Tongue (tissue), 2 donors: ENCODE measurements around the gene NKAIN2. TPM values are rescaled to one million over a fixed set of nuclear protein-coding genes. Genes with fewer than 3 reads are reported as not detected.
"Not testable (repeated sequence)": the region's sequence is repeated elsewhere in the genome, so short reads cannot be mapped to it uniquely, and the experiment has no call there.

ENCODE experiments used
- DNase-seq: peaks from one replicate; pipeline ENCODE4 v3.0.0-alpha.2; 2015
- total RNA-seq: library from RNA; depleted of rRNA; stranded (reverse); fragments of >200 nt; gene quantifications from one replicate; pipeline ENCODE4 v1.2.3, GENCODE V29; 2014

The NKAIN2 gene
- total RNA-seq, 1 donor from 2014 or later, result 1.7 TPM

DNA sequence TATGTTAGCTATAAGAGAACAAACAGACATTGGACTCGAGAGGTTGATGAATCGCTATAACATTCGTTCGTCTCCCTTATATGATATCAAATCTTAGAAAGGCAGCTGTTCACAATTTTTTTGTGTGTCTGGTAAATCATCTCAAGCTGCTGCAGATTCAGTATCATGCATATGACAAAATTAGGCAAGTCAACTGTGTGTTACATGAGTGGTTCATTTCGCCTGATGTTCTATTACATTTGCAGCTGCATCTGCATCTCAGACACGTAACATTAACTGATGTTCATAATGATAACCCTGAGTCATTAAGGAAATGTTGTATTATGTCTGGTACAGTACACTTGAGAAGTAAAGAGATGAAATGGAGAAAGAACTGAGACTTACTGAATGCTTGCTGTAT, 92.1 kb downstream of the NKAIN2 start:
- no peak for DNase-seq

DNA sequence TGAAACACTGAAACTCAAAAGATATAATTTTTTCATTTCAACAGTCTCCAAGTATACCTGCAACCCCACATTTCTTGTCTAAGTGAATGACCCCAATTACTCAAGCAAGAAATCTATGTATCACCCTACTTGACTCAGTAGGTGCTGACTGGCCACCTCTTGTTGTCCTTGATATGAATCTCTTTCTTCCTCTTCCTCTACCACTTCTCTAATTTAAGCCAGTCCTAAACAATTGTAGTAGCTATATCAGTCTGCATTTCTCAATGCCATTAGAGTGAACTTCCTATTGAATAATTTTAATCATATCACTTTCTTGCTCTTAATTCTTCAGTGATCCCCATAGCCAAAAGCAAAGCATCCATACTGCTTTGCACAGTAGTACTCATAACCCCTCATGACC, 93.2 kb downstream of the NKAIN2 start:
- no peak for DNase-seq

DNA sequence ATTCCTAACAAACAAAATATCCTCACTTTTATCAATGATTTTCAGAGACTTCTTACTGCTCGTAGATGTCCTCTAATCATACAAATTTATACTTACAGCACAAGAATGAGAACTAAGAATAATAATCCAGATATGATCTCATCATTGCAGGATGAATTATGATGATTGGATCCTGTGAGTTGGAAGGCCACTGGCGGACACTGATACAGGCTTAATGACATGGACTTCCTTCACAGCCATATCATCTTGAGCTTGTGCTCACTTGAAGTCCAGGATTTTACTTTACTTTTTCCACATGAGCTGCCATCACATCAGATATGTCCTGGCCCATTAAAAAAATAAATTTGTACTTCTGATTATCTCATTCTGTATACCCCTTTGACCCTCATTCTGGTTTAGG, 94.3 kb downstream of the NKAIN2 start:
- DNase-seq, result no peak

DNA sequence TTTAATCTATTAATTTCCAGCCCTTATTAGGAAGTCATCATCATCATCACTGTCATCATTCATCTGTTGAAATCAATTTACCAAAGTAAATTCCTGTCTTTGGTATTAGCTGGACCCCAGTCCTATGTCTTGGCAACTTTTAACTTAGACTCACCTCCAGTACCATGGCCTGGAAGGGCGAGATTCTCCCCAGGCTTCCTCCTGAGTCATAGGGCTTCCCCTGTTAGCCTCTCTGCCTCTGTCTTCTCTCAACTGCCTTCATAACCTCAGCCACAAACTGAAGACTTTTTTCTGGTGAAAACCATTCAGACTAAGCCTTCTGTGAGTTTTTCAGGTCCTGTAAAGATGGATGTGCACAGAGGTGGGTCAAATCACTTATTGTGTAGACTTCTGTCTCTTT, 95.0 kb downstream of the NKAIN2 start:
- DNase-seq, result no peak

DNA sequence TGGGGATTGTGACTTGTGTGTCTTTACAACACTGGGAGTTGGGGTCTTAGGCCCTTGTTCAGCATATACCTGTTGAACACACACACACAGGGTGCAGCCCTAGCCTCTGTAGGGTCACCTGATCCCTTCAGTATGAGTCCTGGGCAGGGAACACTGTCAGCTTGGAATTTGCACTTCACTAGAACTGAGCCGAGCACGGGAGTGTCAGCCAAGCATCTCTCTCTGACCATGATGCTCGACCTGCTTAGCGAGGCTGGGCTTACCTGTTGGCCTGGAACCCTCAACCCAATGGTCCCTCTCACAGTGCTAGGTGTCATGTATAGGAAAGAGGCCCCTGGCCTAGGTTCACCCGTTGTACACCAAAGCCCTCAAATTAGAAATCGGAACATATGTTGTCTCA, 96.1 kb downstream of the NKAIN2 start:
- no peak for DNase-seq

DNA sequence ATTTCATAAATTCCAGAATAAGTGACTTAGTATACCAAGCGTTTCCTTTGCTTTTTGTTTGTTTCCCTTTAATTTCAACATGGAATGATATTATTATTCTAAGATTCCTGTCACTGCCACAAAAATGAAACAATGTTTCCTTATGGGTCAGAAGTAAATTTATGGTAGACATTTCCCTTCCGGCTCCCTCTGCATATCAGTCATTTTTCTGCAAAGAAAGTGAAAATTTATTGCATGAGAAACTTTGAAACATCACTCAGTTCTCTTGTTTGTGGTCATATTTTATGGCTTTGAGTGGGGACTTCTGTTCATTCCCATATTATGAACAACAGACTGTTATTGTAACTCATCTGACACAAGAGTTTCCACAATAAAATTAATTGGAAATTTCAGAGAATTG, 97.8 kb downstream of the NKAIN2 start:
- no peak for DNase-seq

DNA sequence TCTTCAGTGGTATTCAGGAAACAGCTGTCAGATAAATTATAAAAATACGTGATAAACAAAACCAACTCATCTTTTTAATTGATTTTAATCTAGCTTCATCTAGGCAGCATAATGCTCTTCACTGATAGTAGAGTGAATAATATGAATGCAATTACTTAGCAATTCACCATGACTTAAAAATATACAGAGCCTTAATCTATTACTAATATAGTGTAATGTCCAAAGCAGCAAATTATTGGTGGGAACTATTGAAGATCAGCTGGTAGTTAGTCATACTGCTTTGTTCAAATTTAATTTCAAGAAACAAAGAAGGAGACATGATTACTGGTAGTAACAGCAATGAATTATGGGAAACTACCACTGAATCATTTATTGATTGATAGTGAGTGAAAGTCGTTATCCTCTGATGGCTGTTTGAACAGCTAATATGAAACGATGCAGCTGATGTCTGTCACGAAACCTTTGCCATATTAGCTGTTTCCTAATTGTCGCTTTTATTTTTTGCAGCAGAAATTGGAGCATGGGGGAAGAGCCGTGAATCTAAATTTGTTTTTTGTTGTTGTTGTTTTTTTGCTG, 99.2 kb downstream of the NKAIN2 start:
- no peak for DNase-seq

DNA sequence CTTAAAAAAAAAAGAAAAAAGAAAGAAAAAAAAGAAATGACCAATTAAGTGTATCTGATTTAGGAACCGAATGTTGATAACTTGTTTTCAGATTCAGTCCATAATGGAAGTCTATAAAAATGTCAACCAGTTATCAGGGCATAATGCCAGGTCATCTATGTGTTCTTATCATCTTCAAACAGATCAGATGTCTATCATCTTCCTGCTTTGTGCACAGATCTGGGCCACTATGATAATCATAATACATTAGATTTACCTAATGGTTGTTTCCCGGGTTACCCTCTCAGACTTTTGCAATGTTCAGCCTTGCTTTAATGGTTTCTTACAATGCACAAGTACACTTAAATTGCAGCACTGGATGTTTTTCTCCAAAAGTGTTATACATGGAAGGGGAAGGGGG, 100.6 kb downstream of the NKAIN2 start:
- DNase-seq, result no peak

DNA sequence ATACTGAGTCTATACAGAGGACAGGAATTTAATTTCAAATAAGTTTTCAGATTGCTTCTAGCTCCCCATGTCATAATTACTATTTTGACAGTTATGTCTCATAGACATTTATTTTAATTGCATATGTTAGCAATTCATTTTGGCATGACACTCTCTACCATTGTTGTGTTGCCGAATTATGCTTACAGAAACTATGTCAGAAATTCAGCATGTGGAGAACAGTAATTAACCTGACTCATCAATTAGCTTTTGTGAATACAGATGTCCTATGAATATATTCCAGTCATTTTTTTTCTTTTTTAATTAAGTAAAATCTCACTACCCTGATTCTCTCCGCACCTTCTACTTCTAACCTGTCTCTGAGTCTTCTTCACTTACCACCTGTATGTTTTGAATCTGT, 105.1 kb downstream of the NKAIN2 start:
- no peak for DNase-seq

DNA sequence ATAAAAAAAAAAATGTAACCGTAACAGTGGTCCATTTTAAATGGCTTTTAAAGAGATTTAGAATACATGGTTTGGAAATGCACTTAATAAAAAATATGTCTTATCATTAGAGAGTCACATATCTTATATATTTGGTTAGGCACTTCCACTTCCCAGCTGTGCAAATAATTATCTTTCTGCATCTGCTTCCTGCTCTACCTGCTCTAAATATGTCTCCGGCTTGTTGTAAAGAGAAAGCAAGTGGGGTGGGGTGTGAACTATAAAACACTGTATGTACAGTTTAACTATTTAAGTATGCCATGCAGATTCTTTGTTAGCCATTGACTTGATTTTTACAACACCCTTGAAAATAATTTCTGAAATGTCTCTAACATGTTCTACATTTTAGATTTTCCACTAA, 106.3 kb downstream of the NKAIN2 start:
- no peak for DNase-seq

DNA sequence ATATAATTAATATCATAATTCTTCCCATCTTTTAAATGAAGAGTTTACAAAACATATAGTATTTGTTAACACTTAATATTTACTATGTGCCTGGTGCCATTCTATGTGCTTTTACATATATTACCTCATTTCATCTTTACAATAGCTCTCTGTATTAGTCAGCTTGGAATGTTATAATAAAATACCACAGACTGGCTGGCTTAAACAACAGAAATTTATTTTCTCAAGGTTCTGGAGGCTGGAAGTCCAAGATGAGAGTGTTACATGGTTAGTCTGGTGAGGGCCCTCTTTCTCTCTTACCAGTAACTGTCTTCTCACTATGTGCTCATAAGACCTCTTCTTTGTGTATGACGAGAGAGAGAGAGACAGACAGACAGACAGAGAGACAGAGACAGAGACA, 110.2 kb downstream of the NKAIN2 start:
- DNase-seq, result no peak

DNA sequence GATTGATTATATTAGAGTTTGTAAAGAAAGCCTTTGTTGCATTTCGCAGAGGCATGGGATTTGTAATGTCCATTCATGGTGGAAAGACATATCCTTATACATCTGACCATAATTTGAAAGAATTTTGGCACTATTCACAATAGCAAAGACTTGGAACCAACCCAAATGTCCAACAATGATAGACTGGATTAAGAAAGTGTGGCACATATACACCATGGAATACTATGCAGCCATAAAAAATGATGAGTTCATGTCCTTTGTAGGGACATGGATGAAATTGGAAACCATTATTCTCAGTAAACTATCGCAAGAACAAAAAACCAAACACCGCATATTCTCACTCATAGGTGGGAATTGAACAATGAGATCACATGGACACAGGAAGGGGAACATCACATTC, 119.7 kb downstream of the NKAIN2 start:
- DNase-seq, result not testable (repeated sequence)

DNA sequence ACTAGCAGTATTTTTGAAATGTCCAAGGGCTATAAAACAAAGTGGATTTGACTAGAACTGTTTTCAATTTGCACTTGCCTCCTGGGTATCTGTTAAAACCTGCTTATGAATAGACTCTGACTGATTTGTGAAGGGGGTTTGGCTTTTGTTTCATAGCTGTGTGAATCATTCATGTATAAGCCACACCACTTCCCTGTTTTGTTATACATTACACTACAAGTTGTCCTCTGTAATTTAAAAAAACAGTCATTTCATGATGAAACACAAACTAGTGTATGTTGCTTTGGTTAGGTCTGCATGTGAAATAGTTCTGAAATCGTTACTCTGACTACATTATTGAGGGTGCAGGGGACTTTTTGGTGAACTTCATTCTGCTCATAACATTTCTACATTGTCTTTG, 121.7 kb downstream of the NKAIN2 start:
- DNase-seq, result peak; percentile 2

DNA sequence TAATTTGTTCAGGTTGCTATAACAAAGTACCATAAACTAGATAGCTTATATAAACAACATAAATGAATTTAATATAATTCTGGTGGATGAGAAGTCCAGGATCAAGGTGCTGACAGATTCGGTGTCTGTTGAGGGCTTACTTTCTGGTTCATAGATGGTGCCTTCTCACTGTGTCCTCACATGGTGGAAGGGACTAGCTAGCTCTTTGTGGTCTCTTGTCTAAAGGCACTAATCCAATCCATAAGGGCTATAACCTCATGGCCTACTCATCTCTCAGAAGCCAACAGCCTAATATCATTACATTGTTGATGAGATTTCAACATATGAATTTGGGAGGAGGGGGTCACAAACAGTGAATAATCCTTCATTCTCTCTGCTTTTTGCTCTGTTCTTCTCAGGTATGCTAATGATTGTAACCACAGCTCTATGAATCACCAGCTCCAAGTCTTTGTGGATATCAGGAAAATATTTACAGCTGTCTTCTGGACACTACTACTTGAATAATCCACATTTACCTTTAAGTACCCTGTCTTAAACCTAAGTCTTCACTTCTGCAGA, 122.3 kb downstream of the NKAIN2 start:
- no peak for DNase-seq

DNA sequence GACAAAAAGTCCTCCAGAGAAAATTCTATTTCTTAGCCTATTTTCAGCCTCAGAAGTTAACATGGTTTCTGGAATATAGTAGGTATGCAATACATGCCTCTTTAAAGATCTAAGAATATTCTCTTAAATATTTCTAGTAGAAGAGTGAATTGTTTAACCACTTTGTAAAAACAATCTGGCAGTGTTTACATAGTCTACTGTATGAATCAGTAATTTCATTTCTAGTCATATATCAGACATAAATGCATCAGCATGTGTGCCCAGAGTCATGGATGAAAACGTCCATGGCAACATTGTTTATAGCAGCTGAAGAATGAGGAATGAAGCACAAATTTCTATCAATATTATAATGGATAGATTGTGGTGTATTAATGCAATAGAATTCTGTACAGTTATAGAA, 124.9 kb downstream of the NKAIN2 start:
- DNase-seq, result no peak

DNA sequence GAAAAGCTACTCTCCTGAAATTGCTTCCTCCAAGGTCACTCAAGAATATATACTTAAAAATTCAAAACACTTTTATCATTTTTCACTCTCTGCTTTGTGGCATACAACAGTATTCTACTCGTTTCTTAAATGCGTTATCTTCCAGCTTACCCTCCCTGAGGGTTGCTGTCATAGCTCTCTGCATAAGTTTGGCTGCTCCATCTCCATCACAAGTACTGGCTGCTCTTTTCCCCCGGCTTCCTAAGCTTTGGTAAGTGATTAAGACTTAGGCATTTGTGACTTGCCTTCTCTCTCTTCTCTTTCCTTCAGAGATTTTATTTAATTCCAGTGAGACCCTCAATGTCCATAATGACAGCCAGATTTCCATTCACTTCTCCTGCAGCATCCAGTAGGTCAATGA, 128.3 kb downstream of the NKAIN2 start:
- no peak for DNase-seq

DNA sequence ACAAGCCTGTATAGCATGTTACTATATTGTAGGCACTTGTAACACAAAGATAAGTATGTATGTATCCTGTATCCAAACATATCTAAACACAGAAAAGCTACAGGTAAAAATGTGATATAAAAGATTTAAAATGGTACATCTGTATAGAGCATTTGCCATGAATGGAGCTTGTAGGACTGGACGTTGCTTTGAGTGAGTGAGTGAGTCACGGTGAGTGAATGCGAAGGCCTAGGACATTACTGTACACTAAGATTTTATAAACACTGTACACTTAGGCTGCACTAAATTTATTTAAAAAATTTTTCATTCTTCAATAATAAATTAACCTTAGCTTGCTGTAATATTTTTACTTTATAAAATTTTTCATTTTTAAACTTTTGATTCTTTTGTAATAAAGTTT, 136.9 kb downstream of the NKAIN2 start:
- DNase-seq, result no peak

DNA sequence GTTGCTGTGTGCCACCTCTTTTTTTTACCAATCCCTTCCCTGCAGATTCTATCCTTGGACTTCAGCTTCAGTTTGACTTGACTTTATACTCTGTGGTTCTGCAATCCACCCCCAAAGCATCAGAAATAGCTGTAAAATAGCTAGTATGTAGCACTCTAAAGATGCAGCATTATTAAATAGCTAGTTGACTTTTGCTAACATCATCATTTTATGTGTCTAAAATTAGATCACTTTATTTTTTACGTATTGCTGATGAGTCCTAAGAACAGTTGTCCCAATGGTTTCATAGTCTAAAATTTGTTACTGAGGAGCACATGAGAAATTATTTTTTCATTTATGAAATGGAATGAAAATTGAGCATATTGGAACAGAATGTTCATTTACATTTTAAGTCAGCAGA, 138.2 kb downstream of the NKAIN2 start:
- no peak for DNase-seq

DNA sequence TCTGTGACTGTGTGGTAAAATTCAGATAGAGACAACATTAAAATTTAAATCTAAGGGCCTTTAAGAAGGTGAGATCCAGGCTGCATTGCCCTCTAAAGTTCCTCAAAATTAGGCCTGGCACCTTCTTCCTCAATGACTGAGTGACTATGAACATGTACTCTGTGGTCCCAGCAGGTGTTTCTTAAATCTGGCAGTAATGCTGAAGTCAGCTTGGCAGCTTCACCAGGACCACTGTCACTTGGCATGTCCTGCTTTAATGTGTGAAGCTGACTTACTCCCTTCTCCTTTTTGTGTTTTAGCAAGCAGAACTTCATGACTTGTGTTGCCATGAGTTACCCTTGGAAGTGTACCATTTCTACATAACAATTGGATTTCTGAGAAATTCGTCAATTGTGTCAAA, 141.7 kb downstream of the NKAIN2 start:
- DNase-seq, result peak; percentile 16

DNA sequence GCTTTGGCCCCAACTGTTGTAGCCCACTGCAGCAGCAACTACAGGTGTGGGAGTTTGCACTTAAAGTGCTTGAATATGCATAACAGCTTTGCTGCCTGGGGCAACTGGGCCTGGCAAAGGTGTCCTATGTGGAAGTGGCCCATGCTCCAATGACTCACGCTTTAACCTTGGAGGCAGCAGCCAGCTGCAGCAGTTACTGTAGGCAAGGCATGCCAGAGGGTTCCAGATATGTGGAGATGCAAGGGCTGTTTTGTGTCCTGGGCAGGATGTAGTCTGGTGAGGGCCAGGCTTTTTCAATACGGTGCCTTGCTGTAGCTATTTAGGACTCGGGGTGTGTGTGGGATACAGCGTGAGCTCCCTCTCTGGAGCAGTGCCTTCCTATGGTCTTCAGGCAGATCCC, 150.3 kb downstream of the NKAIN2 start:
- no peak for DNase-seq

DNA sequence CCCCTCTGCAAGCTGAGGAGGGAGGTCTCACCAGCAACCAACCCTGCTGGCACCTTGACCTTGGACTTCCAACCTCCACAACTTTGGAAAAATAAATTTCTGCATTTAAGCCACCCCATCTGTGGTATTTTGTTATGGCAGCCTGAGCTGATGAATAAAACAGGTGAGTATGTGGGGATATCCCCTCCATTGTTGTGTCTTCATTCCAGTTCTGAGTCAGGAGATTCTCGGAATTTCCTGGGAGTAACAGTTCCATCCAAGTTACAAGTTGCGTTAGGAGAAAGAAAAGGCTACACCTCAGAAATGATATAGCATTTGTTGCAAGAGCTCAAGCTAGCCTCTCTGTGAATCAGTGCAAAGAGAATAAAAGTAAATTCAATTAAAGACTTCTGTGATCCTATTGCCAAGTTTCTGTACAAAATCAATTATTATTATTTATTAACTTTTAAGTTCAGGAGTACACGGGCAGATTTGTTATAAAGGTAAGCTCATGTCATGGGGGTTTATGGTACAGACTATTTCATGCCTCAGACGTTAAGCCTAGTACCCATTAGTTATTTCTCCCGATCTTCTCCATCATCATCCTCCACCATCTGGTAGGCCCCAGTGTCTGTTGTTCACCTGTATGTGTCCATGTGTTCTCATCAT, 153.0 kb downstream of the NKAIN2 start:
- DNase-seq, result no peak

DNA sequence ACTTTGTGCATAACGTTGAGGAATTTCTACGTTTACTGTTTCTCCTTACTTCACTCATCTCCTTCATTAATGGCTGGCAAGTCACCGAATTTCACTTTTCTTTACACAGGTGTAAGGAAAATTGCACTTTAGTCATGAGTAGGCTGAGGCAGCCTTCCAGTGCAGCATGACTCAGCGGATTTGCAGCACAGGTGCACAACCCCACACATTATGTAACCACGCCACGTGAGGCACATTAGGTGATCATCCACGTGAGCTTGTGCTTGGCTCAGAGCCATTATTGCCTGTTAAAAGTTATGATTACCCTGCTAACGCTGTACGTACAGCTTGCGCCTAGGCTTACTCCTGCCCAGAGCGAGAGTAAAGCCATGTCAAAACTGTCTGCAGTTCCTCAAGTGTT, 158.8 kb downstream of the NKAIN2 start:
- no peak for DNase-seq

DNA sequence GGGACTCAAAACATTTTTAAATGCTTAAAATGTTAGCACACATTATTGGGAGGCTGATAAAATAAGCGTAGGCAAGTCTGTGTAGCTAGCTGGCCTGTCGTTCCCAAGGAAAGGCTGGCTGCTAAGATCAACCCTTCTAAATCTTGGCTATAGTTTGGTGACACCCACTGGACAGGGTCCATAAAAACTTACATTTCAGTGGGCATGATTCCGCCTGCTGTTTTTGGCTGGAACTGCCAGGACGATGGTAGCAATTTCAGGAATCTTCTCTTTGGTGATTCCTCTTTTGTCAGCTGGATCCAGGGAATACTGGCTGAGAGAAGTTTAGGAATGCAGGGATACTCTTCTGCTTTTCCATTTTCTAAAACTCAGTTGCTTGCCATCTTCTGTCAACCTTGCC, 162.2 kb downstream of the NKAIN2 start:
- peak; percentile 47 for DNase-seq

DNA sequence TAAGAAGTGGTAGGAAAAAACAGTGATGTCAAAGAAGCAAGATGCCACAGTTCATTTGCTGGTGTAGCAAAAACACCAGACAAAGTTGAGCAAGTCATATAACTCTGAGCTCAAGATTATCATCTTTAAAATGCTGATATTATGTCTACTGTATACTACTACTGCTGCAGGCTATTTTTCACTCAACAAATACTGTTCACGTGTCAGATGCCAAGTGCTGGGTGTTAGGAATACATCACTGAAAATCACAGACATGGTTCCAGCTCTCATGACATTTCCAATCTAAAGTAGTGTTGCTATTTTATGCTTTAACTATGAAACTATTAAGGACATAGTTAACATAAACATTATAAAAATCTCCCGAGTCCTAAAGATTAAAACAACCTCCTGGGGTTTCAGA, 163.0 kb downstream of the NKAIN2 start:
- no peak for DNase-seq
